DOHH2 (cell line): ENCODE data around the gene ADCK1.

Experiments
- H3F3A ChIP-seq: fragments of 200-600 bp; sonication (generic), shearing (Covaris generic); 2 replicates; pipeline ENCODE4 v1.6.0; 2016; ENCODE audit warnings: antibody characterized with exemption, mild to moderate bottlenecking; ENCODE audit not compliant: control insufficient read depth, insufficient read depth
- H3K27ac ChIP-seq: fragments of 200-600 bp; sonication (generic); 2 replicates; pipeline ENCODE4 v1.5.1; 2014; ENCODE audit warnings: low read depth, mild to moderate bottlenecking, low read length, moderate library complexity
- H3K27me3 ChIP-seq: fragments of 200-600 bp; sonication (generic); 2 replicates; pipeline ENCODE4 v1.6.1; 2014; ENCODE audit warnings: mild to moderate bottlenecking, low read length, mixed read lengths; ENCODE audit not compliant: control insufficient read depth
- H3K36me3 ChIP-seq: fragments of 200-600 bp; sonication (generic); 2 replicates; pipeline ENCODE4 v1.6.1; 2014; ENCODE audit warnings: mild to moderate bottlenecking, low read length, moderate library complexity, mixed read lengths; ENCODE audit not compliant: control insufficient read depth
- H3K4me1 ChIP-seq: fragments of 200-600 bp; sonication (generic); 2 replicates; pipeline ENCODE4 v1.6.1; 2014; ENCODE audit warnings: mild to moderate bottlenecking, low read length, mixed read lengths; ENCODE audit not compliant: control insufficient read depth
- H3K4me2 ChIP-seq: fragments of 200-600 bp; sonication (generic); 2 replicates; pipeline ENCODE4 v1.6.0; 2014; ENCODE audit warnings: mild to moderate bottlenecking, low read length, moderate library complexity
- H3K4me3 ChIP-seq: fragments of 200-600 bp; sonication (generic); 2 replicates; pipeline ENCODE4 v1.5.1; 2014; ENCODE audit warnings: mild to moderate bottlenecking, low read length, mixed read lengths
- H3K79me2 ChIP-seq: fragments of 200-600 bp; sonication (generic); 2 replicates; pipeline ENCODE4 v1.6.1; 2014; ENCODE audit warnings: mild to moderate bottlenecking, low read length, mixed read lengths; ENCODE audit not compliant: control insufficient read depth
- H3K9me2 ChIP-seq: fragments of 200-600 bp; sonication (generic); replicated peaks from 2 replicates; pipeline ENCODE4 v1.6.1; 2014; ENCODE audit warnings: mild to moderate bottlenecking, low read length, mixed read lengths; ENCODE audit not compliant: control insufficient read depth
- H3K9me3 ChIP-seq: fragments of 200-600 bp; sonication (generic); 2 replicates; pipeline ENCODE4 v1.6.1; 2014; ENCODE audit warnings: antibody characterized with exemption, low read length, mixed read lengths; ENCODE audit not compliant: control insufficient read depth, insufficient read depth
- H4K20me1 ChIP-seq: fragments of 200-600 bp; sonication (generic); 2 replicates; pipeline ENCODE4 v1.6.0; 2014; ENCODE audit warnings: low read depth, mild to moderate bottlenecking, antibody characterized with exemption, low read length, moderate library complexity; ENCODE audit not compliant: control insufficient read depth, insufficient read depth
- EZH2phosphoT487 ChIP-seq: fragments of 200-600 bp; sonication (generic); IDR thresholded peaks from 2 replicates; pipeline ENCODE4 v1.6.1; 2017; ENCODE audit warnings: borderline replicate concordance, mild to moderate bottlenecking, antibody characterized with exemption, low read length, moderate library complexity, mixed read lengths
- TF ChIP-seq, protein P1 (sequence below): fragments of 200-600 bp; sonication (generic); IDR thresholded peaks from one replicate; pipeline ENCODE4 v1.5.1; 2014; ENCODE audit warnings: antibody characterized with exemption, mild to moderate bottlenecking, low read depth, low read length; ENCODE audit not compliant: poor library complexity, severe bottlenecking

The ADCK1 gene

DNA sequence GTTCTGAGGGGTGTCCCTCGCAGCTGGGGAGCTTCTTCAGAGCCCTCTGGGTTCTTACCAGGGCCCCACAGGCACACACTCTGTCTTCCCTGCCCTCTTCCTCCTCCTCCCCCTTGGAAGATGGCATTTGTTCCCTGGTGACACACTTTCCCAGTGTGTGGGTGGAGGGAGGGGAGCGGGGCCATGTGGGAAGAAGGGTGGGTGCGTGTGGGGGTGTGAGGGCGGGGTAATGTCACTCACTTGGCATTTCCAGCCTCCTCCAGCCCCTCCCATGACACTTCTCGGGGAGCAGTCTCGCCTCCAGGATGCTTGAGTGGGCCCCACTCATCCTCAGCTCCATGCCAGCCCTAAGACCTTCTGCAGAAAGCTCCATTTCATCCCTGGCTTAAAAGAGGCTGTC, 61.3 kb downstream of the ADCK1 start:
- Histone ChIP-seq H3K4me1 (no peaks in the 10 kb centered on the region), H3K79me2 (no peaks in the 10 kb centered on the region), H3K4me2 (no peak overlapping the region), H3K9me2 (no peaks in the 10 kb centered on the region), H3K4me3 (no peak overlapping the region), H3K27me3 (no peaks in the 10 kb centered on the region), H3K36me3 (no peaks in the 10 kb centered on the region), H4K20me1 (no peaks in the 10 kb centered on the region), H3F3A (no peaks in the 10 kb centered on the region), H3K27ac (no peak overlapping the region), H3K9me3 (no peaks in the 10 kb centered on the region)
- no peak for TF ChIP-seq EZH2phosphoT487
- TF ChIP-seq, protein P1, sequence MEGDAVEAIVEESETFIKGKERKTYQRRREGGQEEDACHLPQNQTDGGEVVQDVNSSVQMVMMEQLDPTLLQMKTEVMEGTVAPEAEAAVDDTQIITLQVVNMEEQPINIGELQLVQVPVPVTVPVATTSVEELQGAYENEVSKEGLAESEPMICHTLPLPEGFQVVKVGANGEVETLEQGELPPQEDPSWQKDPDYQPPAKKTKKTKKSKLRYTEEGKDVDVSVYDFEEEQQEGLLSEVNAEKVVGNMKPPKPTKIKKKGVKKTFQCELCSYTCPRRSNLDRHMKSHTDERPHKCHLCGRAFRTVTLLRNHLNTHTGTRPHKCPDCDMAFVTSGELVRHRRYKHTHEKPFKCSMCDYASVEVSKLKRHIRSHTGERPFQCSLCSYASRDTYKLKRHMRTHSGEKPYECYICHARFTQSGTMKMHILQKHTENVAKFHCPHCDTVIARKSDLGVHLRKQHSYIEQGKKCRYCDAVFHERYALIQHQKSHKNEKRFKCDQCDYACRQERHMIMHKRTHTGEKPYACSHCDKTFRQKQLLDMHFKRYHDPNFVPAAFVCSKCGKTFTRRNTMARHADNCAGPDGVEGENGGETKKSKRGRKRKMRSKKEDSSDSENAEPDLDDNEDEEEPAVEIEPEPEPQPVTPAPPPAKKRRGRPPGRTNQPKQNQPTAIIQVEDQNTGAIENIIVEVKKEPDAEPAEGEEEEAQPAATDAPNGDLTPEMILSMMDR: no peak

DNA sequence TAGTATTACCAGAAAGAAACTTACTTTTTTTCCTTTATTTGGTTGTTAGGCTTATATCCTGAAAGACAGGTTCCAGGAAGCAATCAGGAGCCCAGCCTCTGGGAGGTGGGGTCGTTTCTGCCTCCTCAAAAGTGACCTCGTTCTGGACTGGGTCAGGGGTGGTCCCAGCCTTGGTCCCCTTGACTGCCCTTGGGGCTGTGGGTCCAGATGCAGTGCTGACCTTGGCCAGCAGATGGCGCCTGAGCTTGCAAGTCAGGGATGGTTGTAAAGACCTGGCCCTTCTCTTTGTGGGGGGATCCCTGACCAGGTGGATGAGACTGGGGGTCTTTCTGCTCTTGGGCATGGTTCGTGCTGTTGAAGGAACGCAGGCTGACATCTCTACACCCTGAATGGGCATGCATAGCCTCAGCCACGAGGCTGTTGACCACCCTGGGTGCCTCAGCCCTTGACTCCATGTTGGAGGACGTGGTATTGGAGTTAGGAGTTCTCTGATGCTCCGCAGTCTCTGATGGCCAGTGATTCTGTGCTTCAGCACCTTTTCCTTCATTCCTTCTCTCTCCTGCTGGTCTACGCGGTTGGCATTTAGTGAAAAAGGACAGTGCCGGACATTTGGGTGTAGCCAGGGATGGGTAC, 62.4 kb downstream of the ADCK1 start:
- no peaks in the 10 kb centered on the region for H3K79me2 ChIP-seq
- H3K9me3 ChIP-seq: no peaks in the 10 kb centered on the region
- no peak overlapping the region for H3K27ac ChIP-seq
- no peak overlapping the region for H3K4me2 ChIP-seq
- TF ChIP-seq, protein P1: peak; percentile 99
- TF ChIP-seq EZH2phosphoT487: no peak
- no peaks in the 10 kb centered on the region for H3F3A ChIP-seq
- H4K20me1 ChIP-seq: no peaks in the 10 kb centered on the region
- no peaks in the 10 kb centered on the region for H3K36me3 ChIP-seq
- H3K4me3 ChIP-seq: no peak overlapping the region
- no peaks in the 10 kb centered on the region for H3K9me2 ChIP-seq
- H3K4me1 ChIP-seq: no peaks in the 10 kb centered on the region
- no peaks in the 10 kb centered on the region for H3K27me3 ChIP-seq

DNA sequence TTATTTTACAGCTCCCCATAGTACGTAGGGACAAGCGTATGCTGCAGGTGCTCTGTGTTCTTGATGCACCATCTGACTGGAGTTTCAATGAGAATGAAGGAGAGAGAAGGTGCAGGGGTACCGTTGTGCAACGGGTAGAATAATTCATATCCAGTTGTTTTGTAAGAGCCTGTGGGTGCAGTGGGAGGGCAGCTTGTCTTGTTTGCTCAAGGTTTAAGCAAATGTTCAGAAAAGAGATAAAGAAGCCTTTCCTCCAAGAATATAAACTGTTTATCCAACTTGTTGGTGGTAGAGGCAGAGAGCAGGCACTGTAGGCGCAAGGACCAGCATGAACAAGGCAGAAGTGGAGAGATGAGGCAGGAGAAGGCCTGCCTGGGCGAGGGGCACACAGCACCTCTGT, 64.2 kb downstream of the ADCK1 start:
- H3K4me1 ChIP-seq: no peaks in the 10 kb centered on the region
- H3K4me2 ChIP-seq: no peak overlapping the region
- no peaks in the 10 kb centered on the region for H3K36me3 ChIP-seq
- no peak overlapping the region for H3K4me3 ChIP-seq
- H3K79me2 ChIP-seq: no peaks in the 10 kb centered on the region
- no peaks in the 10 kb centered on the region for H3K9me2 ChIP-seq
- no peak overlapping the region for H3K27ac ChIP-seq
- TF ChIP-seq, protein P1: no peak
- no peak for TF ChIP-seq EZH2phosphoT487
- H3K27me3 ChIP-seq: no peaks in the 10 kb centered on the region
- no peaks in the 10 kb centered on the region for H4K20me1 ChIP-seq
- H3K9me3 ChIP-seq: no peaks in the 10 kb centered on the region
- no peaks in the 10 kb centered on the region for H3F3A ChIP-seq
